Stimulated activated CD8-positive, alpha-beta memory T cell treated with anti-CD3 and anti-CD28 coated beads, Interleukin-7, amount 100 ng/mL, for 48 hours (primary cell): ENCODE results near the gene SLC25A46.
A peak's percentile ranks its signal among the peaks of the same experiment; 100 is the strongest.
"Not testable (repeated sequence)": the region's sequence is repeated elsewhere in the genome, so short reads cannot be mapped to it uniquely, and the experiment has no call there.

ENCODE experiments used
- DNase-seq, 2 donors: peaks; one replicate each; pipeline ENCODE4 v3.0.0-alpha.2; 2020; ENCODE audit warnings: low read depth in 1 of 2; ENCODE audit errors: extremely low read depth in 1 of 2

Gene SLC25A46

GRCh38 chr5:110738812-110739651, at the start of gene SLC25A46:
TSS of gene SLC25A46 (plus strand) at chr5:110739007. CDS start at chr5:110739120, 113 bp downstream.
- DNase-seq: peak; percentile 67 to 79

- DNase-seq: not testable (repeated sequence)
Measured at GRCh38 chr5:110690587-110690986, 48.2 kb upstream of the SLC25A46 start.

- not testable (repeated sequence) for DNase-seq
Measured at GRCh38 chr5:110692669-110693068, 46.1 kb upstream of the SLC25A46 start.

GRCh38 chr5:110702300-110702699, 36.5 kb upstream of the SLC25A46 start:
- no peak for DNase-seq

- no peak for DNase-seq
Measured at GRCh38 chr5:110702704-110703103, 36.1 kb upstream of the SLC25A46 start.

- no peak for DNase-seq
Measured at GRCh38 chr5:110703481-110703880, 35.3 kb upstream of the SLC25A46 start.

GRCh38 chr5:110705349-110705748, 33.5 kb upstream of the SLC25A46 start:
- DNase-seq: no peak

GRCh38 chr5:110707260-110707844, 31.5 kb upstream of the SLC25A46 start:
- no peak for DNase-seq

- no peak for DNase-seq
Measured at GRCh38 chr5:110716247-110717245, 22.3 kb upstream of the SLC25A46 start.

- DNase-seq: no peak
Measured at GRCh38 chr5:110718311-110718710, 20.5 kb upstream of the SLC25A46 start.

- DNase-seq: peak; percentile 35 to 59
Measured at GRCh38 chr5:110726249-110727024, 12.4 kb upstream of the SLC25A46 start, which contains the start of gene TMEM232. TSS of gene TMEM232 (minus strand) at chr5:110726671. CDS start at chr5:110667352, 59,319 bp downstream.

GRCh38 chr5:110727025-110727314, 11.8 kb upstream of the SLC25A46 start:
- DNase-seq: no peak

- DNase-seq: not testable (repeated sequence)
Measured at GRCh38 chr5:110731499-110731898, 7.3 kb upstream of the SLC25A46 start.

GRCh38 chr5:110734101-110734500, 4.7 kb upstream of the SLC25A46 start:
- no peak for DNase-seq

- no peak for DNase-seq
Measured at GRCh38 chr5:110735556-110735955, 3.3 kb upstream of the SLC25A46 start.

GRCh38 chr5:110736753-110737152, 2.1 kb upstream of the SLC25A46 start:
- no peak for DNase-seq

- DNase-seq: peak in 1 of 2 donors; percentile 6
Measured at GRCh38 chr5:110738503-110738811, 350 bp upstream of the SLC25A46 start.

- no peak for DNase-seq
Measured at GRCh38 chr5:110751902-110752762, 13.3 kb downstream of the SLC25A46 start.

- DNase-seq: no peak
Measured at GRCh38 chr5:110752953-110753352, 14.1 kb downstream of the SLC25A46 start.

GRCh38 chr5:110753600-110753999, 14.8 kb downstream of the SLC25A46 start:
- DNase-seq: no peak
